Measurements from ENCODE around the gene SDHC. TPM values are rescaled to one million over a fixed set of nuclear protein-coding genes. Genes with fewer than 3 reads are reported as not detected.
"Not testable (repeated sequence)": the region's sequence is repeated elsewhere in the genome, so short reads cannot be mapped to it uniquely, and the experiment has no call there.

Gene SDHC
- total and polyA plus RNA-seq, 4 donors, result 44.3 to 247 (median 96.7) TPM

GRCh38 chr1:161393151-161393550 is 79.0 kb downstream of the SDHC start:
- H3K27ac ChIP-seq (ENCODE audit: low read depth in 1 of 2, low read length in 2 of 2), result no peak overlapping the region
- peaks cover 0 to 8% (median 3%) of the 10 kb centered on the region in 4 donors for H3K4me1 ChIP-seq (ENCODE audit: control insufficient read depth in 4 of 4, insufficient read depth in 4 of 4, low read length in 3 of 4)
- DNase-seq (ENCODE audit: low spot score), result no peak
- no peak overlapping the region for H3K9ac ChIP-seq (ENCODE audit: low read depth in 1 of 2, low read length in 2 of 2)
- no peak overlapping the region for H3K4me3 ChIP-seq (ENCODE audit: low read depth in 1 of 3, low read length in 3 of 3)
- H3K36me3 ChIP-seq (ENCODE audit: control insufficient read depth in 4 of 4, insufficient read depth in 3 of 4, low read depth in 1 of 4, low read length in 3 of 4), result no peaks in the 10 kb centered on the region
- H3K27me3 ChIP-seq (ENCODE audit: control insufficient read depth in 4 of 4, insufficient read depth in 4 of 4, low read length in 3 of 4), result no peaks in the 10 kb centered on the region
- TF ChIP-seq NR2F2 (IDR thresholded peaks at IDR 0.05) (no peak), YY1 (IDR thresholded peaks at IDR 0.05) (no peak), REST (IDR thresholded peaks at IDR 0.05) (no peak), ZBTB33 (IDR thresholded peaks at IDR 0.05) (no peak)
- no peaks in the 10 kb centered on the region for H3K9me3 ChIP-seq (ENCODE audit: control insufficient read depth in 4 of 4, low read length in 3 of 4)

- WGBS, result 91% methylated on average over 8 of the region's 8 CpGs
- H3K9ac ChIP-seq (ENCODE audit: low read depth in 1 of 2, low read length in 2 of 2); H3K27ac ChIP-seq (ENCODE audit: low read depth in 1 of 2, low read length in 2 of 2); H3K4me3 ChIP-seq (ENCODE audit: low read depth in 1 of 3, low read length in 3 of 3); H3K36me3 ChIP-seq (ENCODE audit: control insufficient read depth in 4 of 4, insufficient read depth in 3 of 4, low read depth in 1 of 4, low read length in 3 of 4); H3K27me3 ChIP-seq (ENCODE audit: control insufficient read depth in 4 of 4, insufficient read depth in 4 of 4, low read length in 3 of 4); H3K4me1 ChIP-seq (ENCODE audit: control insufficient read depth in 4 of 4, insufficient read depth in 4 of 4, low read length in 3 of 4); DNase-seq (ENCODE audit: low spot score); H3K9me3 ChIP-seq (ENCODE audit: control insufficient read depth in 4 of 4, low read length in 3 of 4): not testable (repeated sequence)
Measured at GRCh38 chr1:161397038-161397437, 82.9 kb downstream of the SDHC start.

- Histone ChIP-seq H3K4me3 (ENCODE audit: low read depth in 1 of 3, low read length in 3 of 3) (peak overlapping the region; percentile 59 to 85 (median 81)), H3K27me3 (ENCODE audit: control insufficient read depth in 4 of 4, insufficient read depth in 4 of 4, low read length in 3 of 4) (no peaks in the 10 kb centered on the region), H3K36me3 (ENCODE audit: control insufficient read depth in 4 of 4, insufficient read depth in 3 of 4, low read depth in 1 of 4, low read length in 3 of 4) (no peaks in the 10 kb centered on the region), H3K4me1 (ENCODE audit: control insufficient read depth in 4 of 4, insufficient read depth in 4 of 4, low read length in 3 of 4) (peaks cover 0 to 7% (median 2%) of the 10 kb centered on the region in 4 donors), H3K9ac (ENCODE audit: low read depth in 1 of 2, low read length in 2 of 2) (peak overlapping the region; percentile 92 to 93), H3K9me3 (ENCODE audit: control insufficient read depth in 4 of 4, low read length in 3 of 4) (no peaks in the 10 kb centered on the region), H3K27ac (ENCODE audit: low read depth in 1 of 2, low read length in 2 of 2) (peak overlapping the region; percentile 94 to 97)
- 6% methylated on average over 17 of the region's 17 CpGs for WGBS
- TF ChIP-seq EGR1 (IDR thresholded peaks at IDR 0.05; ENCODE audit: low read depth in 2 of 2) (no peak), RXRA (IDR thresholded peaks at IDR 0.05) (no peak), JUND (IDR thresholded peaks at IDR 0.05) (no peak), TAF1 (conservative IDR thresholded peaks at IDR 0.05) (no peak), ZBTB33 (IDR thresholded peaks at IDR 0.05) (no peak), MAX (IDR thresholded peaks at IDR 0.05) (no peak), GABPA (IDR thresholded peaks at IDR 0.05 in 1 of 2, conservative IDR thresholded peaks at IDR 0.05 in 1 of 2) (no peak), HNF4A (conservative IDR thresholded peaks at IDR 0.05) (no peak), REST (IDR thresholded peaks at IDR 0.05) (no peak), FOXA2 (IDR thresholded peaks at IDR 0.05) (no peak), CTCF (IDR thresholded peaks at IDR 0.05; ENCODE audit: low read depth, low read length, missing input control) (no peak), SP1 (IDR thresholded peaks at IDR 0.05) (no peak)
- no peak for DNase-seq (ENCODE audit: low spot score)
Measured at GRCh38 chr1:161398900-161399256, 84.7 kb downstream of the SDHC start.

Data from liver (tissue), 9 donors.